ENCODE results near the gene ANKH. TPM values are rescaled to one million over a fixed set of nuclear protein-coding genes. Genes with fewer than 3 reads are reported as not detected.
A peak's percentile ranks its signal among the peaks of the same experiment; 100 is the strongest.

ANKH gene
- total RNA-seq, 1 experiment from 2014 or later, result 65.2 TPM

GRCh38 chr5:14662721-14663260 is 208.8 kb downstream of the ANKH start:
- ChIA-PET POLR2A (no interaction called here), CTCF (no interaction called here), RAD21 (ENCODE audit: low non-redundant PET in 1 of 2, low total read pairs in 2 of 2, uncharacterized antibody in 2 of 2, unreplicated experiment in 2 of 2) (no interaction called here)
- no peak for DNase-seq (ENCODE audit: low read depth, low spot score)
- no peak overlapping the region for H2AFZ ChIP-seq (ENCODE audit: low read depth, low read length, poor library complexity, severe bottlenecking)
- H3K9me2 ChIP-seq (ENCODE audit: insufficient read depth), result no peaks in the 10 kb centered on the region
- no peaks in the 10 kb centered on the region for H4K20me1 ChIP-seq (ENCODE audit: insufficient read depth)
- no peak overlapping the region for H3K9ac ChIP-seq (ENCODE audit: low read length)
- TF ChIP-seq ZBTB33 (IDR thresholded peaks at IDR 0.05; ENCODE audit: extremely low read depth, insufficient replicate concordance, low read length) (no peak), SIN3A (IDR thresholded peaks at IDR 0.05; ENCODE audit: low read depth) (no peak), ATF3 (IDR thresholded peaks at IDR 0.05) (no peak), YY1 (IDR thresholded peaks at IDR 0.05; ENCODE audit: extremely low read depth, insufficient replicate concordance, low read depth, low read length) (no peak), ZNF274 (IDR thresholded peaks at IDR 0.05; ENCODE audit: low read depth, low read length) (no peak), TCF7L2 (IDR thresholded peaks at IDR 0.05; ENCODE audit: borderline replicate concordance, extremely low read depth, insufficient read depth, insufficient read length) (no peak), POLR2A (IDR thresholded peaks at IDR 0.05; ENCODE audit: borderline replicate concordance, extremely low read depth, insufficient read depth, insufficient read length) (no peak), SP1 (IDR thresholded peaks at IDR 0.05; ENCODE audit: low read depth) (no peak), CEBPB (IDR thresholded peaks at IDR 0.05; ENCODE audit: low read depth) (no peak), CTCF (IDR thresholded peaks at IDR 0.05 in 2 of 3, conservative IDR thresholded peaks at IDR 0.05 in 1 of 3; ENCODE audit: borderline replicate concordance in 1 of 3, insufficient read depth in 1 of 3, low read depth in 2 of 3, low read length in 2 of 3) (no peak), EZH2phosphoT487 (IDR thresholded peaks at IDR 0.05; ENCODE audit: borderline replicate concordance) (no peak), EZH2 (IDR thresholded peaks at IDR 0.05) (no peak)
- no peak for ATAC-seq
- peaks cover 30% of the 10 kb centered on the region for H3K79me2 ChIP-seq (ENCODE audit: insufficient read depth, low read length)
- H3K36me3 ChIP-seq (ENCODE audit: control insufficient read depth in 1 of 2, insufficient read depth in 2 of 2, low read length in 2 of 2), result no peaks in the 10 kb centered on the region; a peak in 1 of 4 replicates
- H3K27me3 ChIP-seq (ENCODE audit: insufficient read depth, low read length), result no peaks in the 10 kb centered on the region
- BruUV-seq (replicated peaks), result no TSS peak
- H3K4me1 ChIP-seq (ENCODE audit: control insufficient read depth in 1 of 2, insufficient read depth in 2 of 2, low read length in 2 of 2), result peaks cover 12 to 25% of the 10 kb centered on the region in 2 experiments; a peak in 3 of 4 replicates
- H3K27ac ChIP-seq (ENCODE audit: low read depth, low read length), result no peak overlapping the region
- H3K9me3 ChIP-seq (ENCODE audit: control insufficient read depth in 1 of 2, insufficient read depth in 1 of 2, low read depth in 1 of 2, low read length in 2 of 2), result no peaks in the 10 kb centered on the region
- intact Hi-C loops (cut with micrococcal nuclease), result no loop called here
- H3K4me3 ChIP-seq (replicated peaks in 1 of 2; ENCODE audit: low read depth in 1 of 2, low read length in 2 of 2), result no peak overlapping the region
- peak overlapping the region; percentile 85; the same call in 1 of the 2 replicates for H3K4me2 ChIP-seq (ENCODE audit: low read length)
